ENCODE measurements around the gene SPACA4. TPM values are rescaled to one million over a fixed set of nuclear protein-coding genes. Genes with fewer than 3 reads are reported as not detected.

The SPACA4 gene
- total and polyA plus RNA-seq, 2 of the 4 experiments (the other 2 are of a cell fraction) = not detected

- BruUV-seq (replicated peaks) = no TSS peak
- Histone ChIP-seq H3K4me3 (ENCODE audit: insufficient read depth, low read depth, low read length) (no peak overlapping the region), H2BK120ac (ENCODE audit: low read depth, low read length) (no peak overlapping the region), H3K9ac (ENCODE audit: low read depth, low read length) (no peak overlapping the region), H4K91ac (ENCODE audit: insufficient read depth, low read depth, low read length) (no peak overlapping the region), H2BK5ac (ENCODE audit: low read depth, low read length, poor library complexity, severe bottlenecking) (no peak overlapping the region), H2BK15ac (ENCODE audit: low read depth, low read length) (no peak overlapping the region), H3K4me2 (ENCODE audit: low read depth, low read length) (no peak overlapping the region), H3K27me3 (ENCODE audit: control insufficient read depth, insufficient read depth, low read length) (no peaks in the 10 kb centered on the region), H2AK9ac (replicated peaks; ENCODE audit: low read depth, low read length, poor library complexity) (no peak overlapping the region), H3K9me1 (ENCODE audit: insufficient read depth, low read length) (no peaks in the 10 kb centered on the region), H3K14ac (replicated peaks; ENCODE audit: low read depth, low read length) (no peak overlapping the region), H3K36me3 (ENCODE audit: control insufficient read depth, insufficient read depth, low read length) (no peaks in the 10 kb centered on the region), H4K20me1 (ENCODE audit: insufficient read depth, low read length) (no peaks in the 10 kb centered on the region), H2AK5ac (ENCODE audit: low read depth, low read length) (no peak overlapping the region), H3K18ac (ENCODE audit: low read depth, low read length) (no peak overlapping the region), H3K56ac (ENCODE audit: extremely low read depth, insufficient read depth, low read length) (no peak overlapping the region), H3K4ac (ENCODE audit: low read depth, low read length) (no peak overlapping the region), H3K79me1 (ENCODE audit: low read depth in 1 of 2, low read length in 2 of 2) (no peaks in the 10 kb centered on the region), H4K8ac (ENCODE audit: low read depth in 2 of 2, low read length in 2 of 2) (no peak overlapping the region), H2BK20ac (ENCODE audit: low read depth, low read length) (no peak overlapping the region), H3K9me3 (ENCODE audit: control insufficient read depth, insufficient read depth, low read length) (no peaks in the 10 kb centered on the region), H2AFZ (replicated peaks; ENCODE audit: low read length, poor library complexity) (no peak overlapping the region), H3K27ac (ENCODE audit: insufficient read depth, low read length) (no peak overlapping the region), H4K5ac (ENCODE audit: low read depth, low read length) (no peak overlapping the region), H3K23ac (ENCODE audit: low read depth, low read length) (no peak overlapping the region), H3K4me1 (ENCODE audit: control insufficient read depth, insufficient read depth, low read length) (peaks cover 3% of the 10 kb centered on the region; the same call in 1 of the 2 replicates)
- ATAC-seq (ENCODE audit: low read depth) = no peak
- ChIA-PET POLR2A (ENCODE audit: unreplicated experiment) (interaction anchor here (0.5 to 0.7 kb wide), 2 partner anchors 49 to 143 kb away, joined by 3 to 10 read pairs; no protein-coding TSS in a partner anchor), CTCF (no interaction called here)
- TF ChIP-seq ELK1 (IDR thresholded peaks at IDR 0.05; ENCODE audit: borderline replicate concordance, low read depth, low read length) (no peak), RFX5 (IDR thresholded peaks at IDR 0.05; ENCODE audit: low read depth, low read length) (no peak), CTCF (conservative IDR thresholded peaks at IDR 0.05; ENCODE audit: low read depth, low read length) (no peak), CHD1 (IDR thresholded peaks at IDR 0.05; ENCODE audit: low read depth, low read length) (no peak), RAD21 (IDR thresholded peaks at IDR 0.05; ENCODE audit: low read length) (no peak), CEBPB (IDR thresholded peaks at IDR 0.05; ENCODE audit: low read depth, low read length) (no peak), MXI1 (IDR thresholded peaks at IDR 0.05; ENCODE audit: borderline replicate concordance, low read depth, low read length) (no peak), FOS (IDR thresholded peaks at IDR 0.05; ENCODE audit: low read depth, low read length) (no peak), SMC3 (IDR thresholded peaks at IDR 0.05; ENCODE audit: low read depth, low read length) (no peak), MAFK (IDR thresholded peaks at IDR 0.05; ENCODE audit: low read depth, low read length) (no peak), BHLHE40 (IDR thresholded peaks at IDR 0.05; ENCODE audit: low read depth, low read length) (no peak), USF2 (IDR thresholded peaks at IDR 0.05; ENCODE audit: low read depth, low read length) (no peak), RCOR1 (IDR thresholded peaks at IDR 0.05; ENCODE audit: insufficient replicate concordance, low read length) (no peak), POLR2A (IDR thresholded peaks at IDR 0.05; ENCODE audit: low read depth, low read length) (no peak), NFE2L2 (IDR thresholded peaks at IDR 0.05; ENCODE audit: low read depth, low read length) (no peak), MAZ (IDR thresholded peaks at IDR 0.05; ENCODE audit: borderline replicate concordance, low read depth, low read length) (no peak)
- DNase-seq = no peak
- in situ Hi-C loops (cut with MboI; ENCODE audit: low sequenced_read_pairs) (no loop called here), intact Hi-C loops (cut with micrococcal nuclease) (no loop called here), dilution Hi-C loops (cut with HindIII; ENCODE audit: low sequenced_read_pairs, unreplicated experiment) (no loop called here)
- WGBS, 2 experiments (ENCODE audit: extremely low coverage in 2 of 2, insufficient read length in 1 of 2) = 73% methylated on average over 5 of the region's 12 CpGs; no CpG with 5 or more reads in 1 of the 2 experiments
Measured at GRCh38 chr19:48573163-48573505, 33.4 kb upstream of the SPACA4 start.
